ENCODE data around the gene ASS1.

Gene ASS1

GRCh38 chr9:130426883-130427282 is 17.9 kb upstream of the ASS1 start:
- Histone ChIP-seq H3K4me3 (ENCODE audit: insufficient read depth, low read depth, low read length, poor library complexity, severe bottlenecking) (no peak overlapping the region), H3K4me1 (ENCODE audit: control insufficient read depth, insufficient read depth, low read length, poor library complexity, severe bottlenecking) (no peaks in the 10 kb centered on the region), H3K36me3 (ENCODE audit: control insufficient read depth, insufficient read depth, low read length) (no peaks in the 10 kb centered on the region), H3K9me3 (ENCODE audit: control insufficient read depth, low read length) (no peaks in the 10 kb centered on the region), H3K27me3 (replicated peaks; ENCODE audit: control insufficient read depth, insufficient read depth, low read length, poor library complexity, severe bottlenecking) (no peaks in the 10 kb centered on the region), H3K27ac (ENCODE audit: insufficient read depth, low read length, poor library complexity, severe bottlenecking) (no peak overlapping the region)
- DNase-seq: no peak

DNA sequence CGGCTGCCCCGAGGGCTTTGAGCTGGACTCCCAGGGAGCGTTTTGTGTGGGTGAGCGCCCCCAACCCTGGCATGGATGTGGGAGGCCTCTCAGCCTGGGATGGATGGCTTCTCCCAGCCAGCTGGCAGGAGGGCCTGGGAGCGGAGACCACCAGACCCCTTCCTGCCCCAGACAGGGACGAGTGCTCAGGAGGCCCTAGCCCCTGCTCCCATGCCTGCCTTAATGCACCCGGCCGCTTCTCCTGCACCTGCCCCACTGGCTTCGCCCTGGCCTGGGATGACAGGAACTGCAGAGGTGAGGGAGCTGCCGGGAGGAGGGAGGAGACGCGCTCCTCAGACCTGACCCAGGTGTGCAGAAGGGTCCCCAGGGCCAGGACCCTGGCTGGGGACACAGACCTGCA is 17.4 kb upstream of the ASS1 start:
- Histone ChIP-seq H3K4me3 (ENCODE audit: insufficient read depth, low read depth, low read length, poor library complexity, severe bottlenecking) (no peak overlapping the region), H3K27ac (ENCODE audit: insufficient read depth, low read length, poor library complexity, severe bottlenecking) (no peak overlapping the region), H3K36me3 (ENCODE audit: control insufficient read depth, insufficient read depth, low read length) (no peaks in the 10 kb centered on the region), H3K27me3 (replicated peaks; ENCODE audit: control insufficient read depth, insufficient read depth, low read length, poor library complexity, severe bottlenecking) (no peaks in the 10 kb centered on the region), H3K4me1 (ENCODE audit: control insufficient read depth, insufficient read depth, low read length, poor library complexity, severe bottlenecking) (no peaks in the 10 kb centered on the region), H3K9me3 (ENCODE audit: control insufficient read depth, low read length) (no peaks in the 10 kb centered on the region)
- no peak for DNase-seq

GRCh38 chr9:130428086-130428665 is 16.6 kb upstream of the ASS1 start:
- Histone ChIP-seq H3K27ac (ENCODE audit: insufficient read depth, low read length, poor library complexity, severe bottlenecking) (no peak overlapping the region), H3K4me3 (ENCODE audit: insufficient read depth, low read depth, low read length, poor library complexity, severe bottlenecking) (no peak overlapping the region), H3K27me3 (replicated peaks; ENCODE audit: control insufficient read depth, insufficient read depth, low read length, poor library complexity, severe bottlenecking) (peaks cover 8% of the 10 kb centered on the region), H3K4me1 (ENCODE audit: control insufficient read depth, insufficient read depth, low read length, poor library complexity, severe bottlenecking) (no peaks in the 10 kb centered on the region), H3K9me3 (ENCODE audit: control insufficient read depth, low read length) (no peaks in the 10 kb centered on the region), H3K36me3 (ENCODE audit: control insufficient read depth, insufficient read depth, low read length) (no peaks in the 10 kb centered on the region)
- no peak for DNase-seq

DNA sequence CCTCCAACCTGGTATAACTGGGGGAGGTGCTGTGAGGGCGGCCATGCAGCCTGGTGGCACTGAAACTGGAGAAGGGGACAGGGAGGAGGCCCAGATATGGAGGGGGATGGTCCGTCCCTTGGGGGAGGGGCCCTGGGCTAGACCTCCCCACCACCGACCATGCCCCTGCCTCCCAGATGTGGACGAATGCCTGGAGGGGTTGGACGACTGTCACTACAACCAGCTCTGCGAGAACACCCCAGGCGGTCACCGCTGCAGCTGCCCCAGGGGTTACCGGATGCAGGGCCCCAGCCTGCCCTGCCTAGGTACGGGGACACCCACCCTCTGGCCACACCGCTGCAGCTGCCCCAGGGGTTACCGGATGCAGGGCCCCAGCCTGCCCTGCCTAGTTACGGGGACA is 15.4 kb upstream of the ASS1 start:
- Histone ChIP-seq H3K9me3 (ENCODE audit: control insufficient read depth, low read length) (no peaks in the 10 kb centered on the region), H3K27me3 (replicated peaks; ENCODE audit: control insufficient read depth, insufficient read depth, low read length, poor library complexity, severe bottlenecking) (peaks cover 12% of the 10 kb centered on the region)
- DNase-seq: no peak

DNA sequence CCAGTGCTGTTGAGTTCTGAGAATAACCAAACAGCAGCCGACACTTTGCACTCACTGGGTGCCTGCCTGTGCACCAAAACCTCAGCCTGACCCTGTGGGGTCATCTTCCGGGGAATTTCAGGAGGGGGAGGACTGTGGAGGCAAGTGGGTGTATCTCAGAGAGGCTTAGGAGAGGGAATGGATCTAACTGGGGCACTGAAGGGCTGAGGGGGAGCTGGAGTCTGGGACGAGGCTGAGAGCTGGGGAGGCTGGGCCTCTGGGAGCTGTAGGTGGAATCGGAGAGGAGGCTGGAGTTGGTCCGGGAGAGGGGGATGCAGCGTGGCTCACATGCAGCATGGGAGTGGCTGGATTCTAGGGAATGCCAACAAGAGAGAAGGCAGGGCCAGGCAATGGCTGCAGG is 14.9 kb upstream of the ASS1 start:
- H3K4me3 ChIP-seq (ENCODE audit: insufficient read depth, low read depth, low read length, poor library complexity, severe bottlenecking): no peak overlapping the region
- H3K27me3 ChIP-seq (replicated peaks; ENCODE audit: control insufficient read depth, insufficient read depth, low read length, poor library complexity, severe bottlenecking): peaks cover 12% of the 10 kb centered on the region
- no peaks in the 10 kb centered on the region for H3K9me3 ChIP-seq (ENCODE audit: control insufficient read depth, low read length)
- H3K4me1 ChIP-seq (ENCODE audit: control insufficient read depth, insufficient read depth, low read length, poor library complexity, severe bottlenecking): no peaks in the 10 kb centered on the region
- DNase-seq: no peak
- no peaks in the 10 kb centered on the region for H3K36me3 ChIP-seq (ENCODE audit: control insufficient read depth, insufficient read depth, low read length)
- no peak overlapping the region for H3K27ac ChIP-seq (ENCODE audit: insufficient read depth, low read length, poor library complexity, severe bottlenecking)

More for the DNA sequence above, 15.4 kb upstream of the ASS1 start:
- H3K27ac ChIP-seq (ENCODE audit: insufficient read depth, low read length, poor library complexity, severe bottlenecking): no peak overlapping the region
- H3K4me3 ChIP-seq (ENCODE audit: insufficient read depth, low read depth, low read length, poor library complexity, severe bottlenecking): no peak overlapping the region
- no peaks in the 10 kb centered on the region for H3K4me1 ChIP-seq (ENCODE audit: control insufficient read depth, insufficient read depth, low read length, poor library complexity, severe bottlenecking)
- H3K36me3 ChIP-seq (ENCODE audit: control insufficient read depth, insufficient read depth, low read length): no peaks in the 10 kb centered on the region

GRCh38 chr9:130430232-130430631 is 14.5 kb upstream of the ASS1 start:
- Histone ChIP-seq H3K27me3 (replicated peaks; ENCODE audit: control insufficient read depth, insufficient read depth, low read length, poor library complexity, severe bottlenecking) (peaks cover 12% of the 10 kb centered on the region), H3K4me3 (ENCODE audit: insufficient read depth, low read depth, low read length, poor library complexity, severe bottlenecking) (no peak overlapping the region), H3K4me1 (ENCODE audit: control insufficient read depth, insufficient read depth, low read length, poor library complexity, severe bottlenecking) (no peaks in the 10 kb centered on the region), H3K9me3 (ENCODE audit: control insufficient read depth, low read length) (no peaks in the 10 kb centered on the region), H3K27ac (ENCODE audit: insufficient read depth, low read length, poor library complexity, severe bottlenecking) (no peak overlapping the region), H3K36me3 (ENCODE audit: control insufficient read depth, insufficient read depth, low read length) (no peaks in the 10 kb centered on the region)
- DNase-seq: no peak

- Histone ChIP-seq H3K36me3 (ENCODE audit: control insufficient read depth, insufficient read depth, low read length) (no peaks in the 10 kb centered on the region), H3K4me3 (ENCODE audit: insufficient read depth, low read depth, low read length, poor library complexity, severe bottlenecking) (no peak overlapping the region), H3K9me3 (ENCODE audit: control insufficient read depth, low read length) (no peaks in the 10 kb centered on the region), H3K4me1 (ENCODE audit: control insufficient read depth, insufficient read depth, low read length, poor library complexity, severe bottlenecking) (no peaks in the 10 kb centered on the region), H3K27me3 (replicated peaks; ENCODE audit: control insufficient read depth, insufficient read depth, low read length, poor library complexity, severe bottlenecking) (peaks cover 12% of the 10 kb centered on the region), H3K27ac (ENCODE audit: insufficient read depth, low read length, poor library complexity, severe bottlenecking) (no peak overlapping the region)
- no peak for DNase-seq
These were observed 13.8 kb upstream of the ASS1 start for GRCh38 chr9:130430734-130431535.

DNA sequence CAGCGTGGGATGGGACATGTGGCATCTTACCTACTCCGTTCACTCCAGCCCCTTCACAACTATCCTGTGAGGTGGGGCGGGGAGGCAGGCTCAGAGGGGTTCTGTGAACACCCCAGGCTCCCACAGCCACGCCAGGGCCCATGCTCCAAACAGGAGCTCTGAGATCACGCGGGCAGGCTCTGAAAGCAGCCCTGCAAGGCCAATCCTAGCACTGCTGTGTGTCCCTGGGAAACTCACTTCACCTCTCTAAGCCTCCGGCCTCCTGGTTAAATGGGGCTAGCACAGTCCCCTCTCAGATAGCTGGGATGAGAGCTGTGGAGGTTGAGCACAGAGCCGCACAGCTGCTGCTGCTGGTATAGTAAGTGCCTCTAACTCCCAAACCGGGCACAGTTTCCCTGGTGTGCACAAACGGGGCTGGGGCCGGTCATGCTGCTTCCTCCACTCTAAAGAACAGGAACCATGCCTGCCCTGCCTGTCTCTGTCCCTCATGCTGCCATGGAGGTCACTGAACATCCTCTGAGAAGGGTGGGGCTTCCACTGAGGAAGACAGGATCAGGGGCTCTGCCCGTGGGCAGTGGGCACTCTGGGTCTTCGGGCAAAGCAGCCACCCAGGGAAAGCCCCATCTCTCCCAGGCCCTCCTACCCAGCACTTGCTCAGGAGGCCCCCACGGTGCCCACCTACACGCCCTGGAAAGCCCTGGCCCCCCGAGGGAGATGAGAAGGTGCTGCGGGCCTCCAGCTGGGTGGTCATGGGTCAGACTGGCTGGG is 13.0 kb upstream of the ASS1 start:
- Histone ChIP-seq H3K4me1 (ENCODE audit: control insufficient read depth, insufficient read depth, low read length, poor library complexity, severe bottlenecking) (no peaks in the 10 kb centered on the region), H3K36me3 (ENCODE audit: control insufficient read depth, insufficient read depth, low read length) (no peaks in the 10 kb centered on the region), H3K27ac (ENCODE audit: insufficient read depth, low read length, poor library complexity, severe bottlenecking) (no peak overlapping the region), H3K27me3 (replicated peaks; ENCODE audit: control insufficient read depth, insufficient read depth, low read length, poor library complexity, severe bottlenecking) (peaks cover 12% of the 10 kb centered on the region), H3K4me3 (ENCODE audit: insufficient read depth, low read depth, low read length, poor library complexity, severe bottlenecking) (no peak overlapping the region), H3K9me3 (ENCODE audit: control insufficient read depth, low read length) (no peaks in the 10 kb centered on the region)
- DNase-seq: no peak

GRCh38 chr9:130432362-130432761 is 12.4 kb upstream of the ASS1 start:
- Histone ChIP-seq H3K9me3 (ENCODE audit: control insufficient read depth, low read length) (no peaks in the 10 kb centered on the region), H3K4me1 (ENCODE audit: control insufficient read depth, insufficient read depth, low read length, poor library complexity, severe bottlenecking) (no peaks in the 10 kb centered on the region)

GRCh38 chr9:130432796-130433167 is 12.0 kb upstream of the ASS1 start:
- no peaks in the 10 kb centered on the region for H3K9me3 ChIP-seq (ENCODE audit: control insufficient read depth, low read length)
- no peaks in the 10 kb centered on the region for H3K4me1 ChIP-seq (ENCODE audit: control insufficient read depth, insufficient read depth, low read length, poor library complexity, severe bottlenecking)
- no peaks in the 10 kb centered on the region for H3K36me3 ChIP-seq (ENCODE audit: control insufficient read depth, insufficient read depth, low read length)
- DNase-seq: no peak
- H3K27ac ChIP-seq (ENCODE audit: insufficient read depth, low read length, poor library complexity, severe bottlenecking): no peak overlapping the region
- no peak overlapping the region for H3K4me3 ChIP-seq (ENCODE audit: insufficient read depth, low read depth, low read length, poor library complexity, severe bottlenecking)
- H3K27me3 ChIP-seq (replicated peaks; ENCODE audit: control insufficient read depth, insufficient read depth, low read length, poor library complexity, severe bottlenecking): peaks cover 12% of the 10 kb centered on the region

More at GRCh38 chr9:130432362-130432761, 12.4 kb upstream of the ASS1 start:
- no peak for DNase-seq
- Histone ChIP-seq H3K4me3 (ENCODE audit: insufficient read depth, low read depth, low read length, poor library complexity, severe bottlenecking) (no peak overlapping the region), H3K36me3 (ENCODE audit: control insufficient read depth, insufficient read depth, low read length) (no peaks in the 10 kb centered on the region), H3K27me3 (replicated peaks; ENCODE audit: control insufficient read depth, insufficient read depth, low read length, poor library complexity, severe bottlenecking) (peaks cover 12% of the 10 kb centered on the region), H3K27ac (ENCODE audit: insufficient read depth, low read length, poor library complexity, severe bottlenecking) (no peak overlapping the region)
